ENCODE data around the gene ZNF577.
A peak's percentile ranks its signal among the peaks of the same experiment; 100 is the strongest.

The ZNF577 gene

DNA sequence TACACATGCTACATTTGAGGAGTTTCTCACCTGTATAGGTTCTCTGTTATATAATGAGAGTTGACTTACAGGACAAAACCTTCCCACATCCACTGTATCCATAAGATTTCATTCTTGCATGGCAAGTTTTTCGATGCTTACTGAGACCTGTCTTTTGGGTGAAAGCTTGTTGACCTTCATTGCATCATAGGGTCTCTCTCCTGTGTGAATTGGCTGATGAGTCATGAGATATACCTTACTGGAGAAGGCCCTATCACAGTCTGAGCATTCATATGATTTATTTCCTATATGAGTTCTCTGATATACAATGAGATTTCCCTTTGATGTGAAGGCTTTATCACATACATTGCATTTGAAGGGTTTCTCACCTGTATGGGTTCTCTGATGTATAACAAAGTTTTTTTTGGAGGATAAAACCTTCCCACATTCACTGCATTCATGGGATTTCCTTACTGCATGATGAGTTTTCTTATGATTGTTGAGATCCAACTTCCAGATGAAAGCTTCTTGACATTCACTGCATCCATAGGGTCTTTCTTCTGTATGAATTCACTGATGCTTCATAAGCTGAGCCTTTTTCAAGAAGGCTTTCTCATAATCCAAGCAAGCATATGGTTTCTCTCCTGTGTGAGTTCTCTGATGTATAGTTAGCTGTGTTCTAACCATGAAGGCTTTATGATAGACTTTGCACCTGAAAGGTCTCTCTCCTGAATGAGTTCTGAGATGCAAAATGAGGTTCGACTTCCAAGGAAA lies 25.7 kb downstream of the ZNF577 start:
- DNase-seq = no peak

DNA sequence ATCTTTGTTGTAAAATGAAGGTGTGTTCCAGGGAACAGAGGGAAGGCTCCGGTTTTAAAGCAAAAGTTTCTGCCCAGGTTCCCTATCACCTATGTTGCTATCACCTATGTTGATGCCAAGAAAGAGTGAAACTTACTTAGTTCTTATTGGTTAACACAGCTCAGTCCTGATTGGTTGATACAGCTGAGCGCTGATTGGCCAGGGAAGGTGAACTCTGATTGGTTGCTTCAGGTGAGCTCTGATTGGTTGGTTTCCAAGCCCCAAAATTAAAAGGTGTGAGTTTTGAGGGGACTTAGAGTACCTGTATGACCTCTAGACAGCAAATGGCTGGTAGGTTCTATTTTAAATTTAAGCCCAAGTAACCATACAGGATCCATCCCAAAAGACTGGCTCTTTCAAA lies 50.6 kb downstream of the ZNF577 start:
- no peak for DNase-seq

DNA sequence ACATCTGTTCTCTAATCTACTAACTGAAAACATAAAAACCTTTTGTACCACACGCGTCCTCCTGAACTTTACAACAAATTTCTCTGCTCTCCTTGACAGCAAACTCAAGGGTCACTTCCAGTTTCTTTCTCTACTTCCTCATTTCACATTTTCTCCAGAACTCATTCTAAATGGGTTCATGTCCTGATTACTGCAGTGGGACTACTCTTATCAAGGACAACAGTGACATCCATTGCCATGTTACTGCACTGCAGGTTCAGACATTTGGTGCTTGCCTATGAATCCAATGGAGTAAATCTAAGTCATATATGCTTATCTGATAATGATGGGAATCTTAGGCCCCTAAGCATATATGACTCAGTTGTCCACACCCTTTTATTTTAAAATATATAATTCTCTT lies 57.5 kb downstream of the ZNF577 start:
- peak; percentile 91 to 92 for DNase-seq

DNA sequence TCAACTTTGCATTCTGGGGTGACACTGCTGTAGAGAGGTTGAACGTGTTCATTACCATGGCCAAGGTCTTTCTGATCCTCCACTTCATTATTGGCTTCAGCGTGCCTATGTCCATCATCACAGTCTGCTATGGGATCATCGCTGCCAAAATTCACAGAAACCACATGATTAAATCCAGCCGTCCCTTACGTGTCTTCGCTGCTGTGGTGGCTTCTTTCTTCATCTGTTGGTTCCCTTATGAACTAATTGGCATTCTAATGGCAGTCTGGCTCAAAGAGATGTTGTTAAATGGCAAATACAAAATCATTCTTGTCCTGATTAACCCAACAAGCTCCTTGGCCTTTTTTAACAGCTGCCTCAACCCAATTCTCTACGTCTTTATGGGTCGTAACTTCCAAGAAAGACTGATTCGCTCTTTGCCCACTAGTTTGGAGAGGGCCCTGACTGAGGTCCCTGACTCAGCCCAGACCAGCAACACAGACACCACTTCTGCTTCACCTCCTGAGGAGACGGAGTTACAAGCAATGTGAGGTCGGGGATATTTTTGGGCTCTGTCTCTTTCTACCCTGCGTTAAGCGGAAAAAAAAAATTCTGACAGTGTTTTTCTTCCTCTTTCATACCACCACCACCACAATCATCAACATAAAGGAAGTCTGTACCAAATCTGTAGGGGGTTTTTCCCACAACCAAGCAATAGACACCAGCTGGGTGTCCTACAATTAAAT lies 63.3 kb downstream of the ZNF577 start:
- DNase-seq = peak; percentile 87 to 94

DNA sequence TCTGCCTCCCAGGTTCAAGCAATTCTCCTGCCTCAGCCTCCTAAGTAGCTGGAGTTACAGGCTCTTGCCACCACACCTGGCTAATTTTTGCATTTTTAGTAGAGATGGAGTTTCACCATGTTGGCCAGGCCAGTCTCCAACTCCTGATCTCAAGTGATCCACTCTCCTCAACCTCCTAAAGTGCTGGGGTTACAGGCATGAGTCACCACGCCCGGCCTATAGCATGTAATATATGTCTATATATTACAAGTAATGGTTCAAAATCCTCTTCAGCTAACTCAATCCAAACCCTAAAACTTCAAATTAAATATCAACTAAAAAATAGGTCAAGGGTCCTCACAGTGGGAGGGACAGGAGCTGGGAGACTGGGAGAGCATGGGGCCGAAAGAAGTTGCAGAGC lies 64.8 kb downstream of the ZNF577 start:
- no peak for DNase-seq

DNA sequence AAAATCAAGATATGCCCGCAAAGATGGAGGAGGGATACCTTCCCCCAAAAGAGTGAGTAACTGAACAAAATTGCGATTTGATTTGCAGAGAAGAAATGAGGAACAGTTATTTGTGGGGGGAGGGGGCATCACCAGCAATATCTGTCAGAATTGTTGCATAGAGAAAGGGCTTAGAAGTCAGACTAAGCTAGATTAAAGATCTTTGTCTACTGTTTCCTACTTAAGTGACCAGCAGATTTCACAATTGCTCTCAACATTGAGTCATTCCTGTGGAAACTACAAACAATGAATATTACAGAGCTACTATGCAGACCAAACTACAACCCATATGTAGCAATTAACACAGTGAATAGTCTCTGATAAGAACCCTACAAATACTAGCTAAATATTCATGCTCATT lies 65.4 kb downstream of the ZNF577 start:
- DNase-seq = peak; percentile 95 to 96

DNA sequence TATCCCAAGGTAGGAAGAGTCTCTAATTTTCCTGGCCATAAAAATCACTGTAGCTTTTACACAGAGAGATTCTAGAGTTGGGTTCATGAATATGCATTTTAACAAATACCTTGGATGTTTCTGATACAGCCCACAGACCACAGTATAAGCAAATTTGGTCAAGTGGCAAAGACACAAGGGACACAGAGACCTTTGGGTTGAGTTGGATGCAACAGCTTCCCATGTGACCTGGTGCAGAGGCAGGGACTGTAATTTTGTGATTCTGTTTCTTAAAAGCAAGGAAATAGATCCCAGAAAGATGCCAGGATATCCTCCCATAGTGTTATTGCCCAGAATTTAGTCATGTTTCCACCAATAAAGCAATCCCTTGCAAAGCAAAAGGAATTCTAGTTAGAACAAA lies 65.8 kb downstream of the ZNF577 start:
- DNase-seq = peak in 1 of 2 donors; percentile 77

DNA sequence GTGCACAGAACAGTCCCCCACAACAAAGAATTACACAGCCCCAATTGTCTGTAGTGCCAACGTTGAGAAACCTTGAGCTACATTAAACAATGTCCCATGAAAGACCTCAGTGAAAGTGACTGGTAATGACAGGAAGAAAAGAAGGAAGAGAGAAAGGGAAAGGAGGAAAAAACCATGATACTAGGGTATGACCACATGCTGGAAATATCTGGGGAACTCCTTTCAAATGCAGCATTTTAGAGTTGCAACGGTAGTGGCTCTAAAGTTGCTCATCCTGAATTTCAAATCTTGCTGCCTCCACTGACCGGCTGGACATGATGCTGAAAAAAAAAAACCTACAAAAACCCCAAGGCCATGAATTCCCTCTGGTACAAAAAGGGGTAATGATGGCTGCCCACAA lies 66.3 kb downstream of the ZNF577 start:
- peak; percentile 91 to 97 for DNase-seq
